HEK293 (cell line): ENCODE data around the gene KIDINS220.

ENCODE experiments used
- CTCF ChIP-seq: fragments of 450-650 bp; formaldehyde crosslinking; IDR thresholded peaks from 2 replicates; pipeline ENCODE4 v1.5.1; 2016; ENCODE audit warnings: missing biosample characterization, missing genetic modification characterization
- EGR2 ChIP-seq: fragments of 450-650 bp; formaldehyde crosslinking; IDR thresholded peaks from 2 replicates; pipeline ENCODE4 v1.5.1; 2016; ENCODE audit warnings: low read depth, missing biosample characterization, missing genetic modification characterization
- RBAK ChIP-seq: fragments of 450-650 bp; formaldehyde crosslinking; IDR thresholded peaks from 2 replicates; pipeline ENCODE4 v1.5.1; 2016; ENCODE audit warnings: missing biosample characterization, missing genetic modification characterization
- ZBTB20 ChIP-seq: fragments of 450-650 bp; formaldehyde crosslinking; IDR thresholded peaks from 2 replicates; pipeline ENCODE4 v1.5.1; 2016; ENCODE audit warnings: missing biosample characterization, missing genetic modification characterization
- ZBTB49 ChIP-seq: fragments of 450-650 bp; formaldehyde crosslinking; IDR thresholded peaks from 2 replicates; pipeline ENCODE4 v1.5.1; 2016; ENCODE audit warnings: missing biosample characterization, missing genetic modification characterization, low read depth
- ZNF280D ChIP-seq: fragments of 450-650 bp; formaldehyde crosslinking; IDR thresholded peaks from 2 replicates; pipeline ENCODE4 v1.5.1; 2016; ENCODE audit warnings: missing biosample characterization, missing genetic modification characterization
- ZNF580 ChIP-seq: fragments of 450-650 bp; formaldehyde crosslinking; IDR thresholded peaks from 2 replicates; pipeline ENCODE4 v1.5.1; 2016; ENCODE audit warnings: missing biosample characterization, missing genetic modification characterization
- ZNF639 ChIP-seq: fragments of 450-650 bp; formaldehyde crosslinking; IDR thresholded peaks from 2 replicates; pipeline ENCODE4 v1.5.1; 2016; ENCODE audit warnings: missing biosample characterization, missing genetic modification characterization
- ZNF707 ChIP-seq: fragments of 450-650 bp; formaldehyde crosslinking; IDR thresholded peaks from 2 replicates; pipeline ENCODE4 v1.5.1; 2016; ENCODE audit warnings: missing biosample characterization, missing genetic modification characterization
- ZNF777 ChIP-seq: fragments of 450-650 bp; formaldehyde crosslinking; IDR thresholded peaks from 2 replicates; pipeline ENCODE4 v1.5.1; 2017; ENCODE audit warnings: missing biosample characterization, missing genetic modification characterization, borderline replicate concordance

- no peak for TF ChIP-seq ZBTB20
- TF ChIP-seq ZNF280D = no peak
- no peak for TF ChIP-seq ZNF707 (tag by site-specific recombination)
- TF ChIP-seq EGR2 (tag by site-specific recombination) = no peak
- TF ChIP-seq CTCF (tag by site-specific recombination) = no peak
- TF ChIP-seq ZBTB49 (tag by site-specific recombination) = no peak
- no peak for TF ChIP-seq ZNF777 (tag by site-specific recombination)
- no peak for TF ChIP-seq RBAK
- no peak for TF ChIP-seq ZNF639
- no peak for TF ChIP-seq ZNF580 (tag by site-specific recombination)
Observed at GRCh38 chr2:8833853-8834252, 3.6 kb downstream of the KIDINS220 start.
